HCT116 (cell line): Measurements from ENCODE around the gene MORC1. TPM values are rescaled to one million over a fixed set of nuclear protein-coding genes. Genes with fewer than 3 reads are reported as not detected.
"Not testable (repeated sequence)": the region's sequence is repeated elsewhere in the genome, so short reads cannot be mapped to it uniquely, and the experiment has no call there.

Experiments used
- ATAC-seq: fragments of 200-7000 bp; cut with Tn5 transposase; 2 replicates; pipeline ENCODE4 v1.9.1; 2020; ENCODE audit warnings: mild to moderate bottlenecking, moderate library complexity
- BruUV-seq: library from RNA; stranded (reverse); fragments of 400-500 nt; replicated peaks from 2 replicates; lab custom pipeline; 2021; lab: Mats Ljungman, UMichigan
- CTCF ChIA-PET: fragments of 300-600 bp; sonication (Branson Sonifier 250); formaldehyde crosslinking; loops from one replicate; lab custom pipeline; 2021; ENCODE audit warnings: antibody characterized with exemption; lab: Charles Lee
- POLR2A ChIA-PET: fragments of 300-600, 350-600 bp; sonication (Branson Sonifier 250); formaldehyde crosslinking; loops from one replicate; lab custom pipeline; 2021; ENCODE audit warnings: antibody characterized with exemption; lab: Charles Lee
- RAD21 ChIA-PET, 2 experiments: fragments of 300-600 bp; sonication (Branson Sonifier 250); formaldehyde crosslinking; loops; one replicate each; lab custom pipeline; 2023; ENCODE audit warnings: low total read pairs in 2 of 2; ENCODE audit not compliant: uncharacterized antibody in 2 of 2, unreplicated experiment in 2 of 2, low non-redundant PET in 1 of 2; lab: Charles Lee
- DNase-seq: peaks from one replicate; pipeline ENCODE4 v3.0.0-alpha.2; 2010; ENCODE audit warnings: low read depth, low spot score
- H2AFZ ChIP-seq: fragments of 200-600 bp; shearing (Covaris generic), sonication (generic); 2 replicates; pipeline ENCODE4 v1.6.1; 2017; ENCODE audit warnings: low read depth, mixed run types, mixed read lengths, antibody characterized with exemption, low read length; ENCODE audit not compliant: poor library complexity, severe bottlenecking
- H3K27ac ChIP-seq: 2 replicates; pipeline ENCODE4 v1.5.1; 2012; ENCODE audit warnings: low read depth, low read length
- H3K27me3 ChIP-seq: fragments of 200-600 bp; sonication (generic); 2 replicates; pipeline ENCODE4 v1.6.1; 2016; ENCODE audit warnings: mixed run types, low read length, mixed read lengths; ENCODE audit not compliant: insufficient read depth
- H3K36me3 ChIP-seq, 2 experiments: fragments of 200-500 bp in 1 of 2; fragments of 200-600 bp in 1 of 2; sonication (Bioruptor generic) in 1 of 2; sonication (generic) in 1 of 2; 2 replicates each; pipeline versions ENCODE4 v1.5.1 to v1.6.1; 2014 to 2016; ENCODE audit warnings: low read length in 2 of 2, inconsistent platforms in 1 of 2, mixed read lengths in 1 of 2, mixed run types in 1 of 2; ENCODE audit not compliant: insufficient read depth in 2 of 2, control insufficient read depth in 1 of 2
- H3K4me1 ChIP-seq, 2 experiments: fragments of 200-600 bp in 1 of 2; sonication (generic) in 1 of 2; 2 replicates each; pipeline versions ENCODE4 v1.5.1 to v1.6.1; 2012 to 2017; ENCODE audit warnings: low read length in 2 of 2, inconsistent platforms in 1 of 2, mild to moderate bottlenecking in 1 of 2, mixed read lengths in 1 of 2, mixed run types in 1 of 2, moderate library complexity in 1 of 2; ENCODE audit not compliant: insufficient read depth in 2 of 2, control insufficient read depth in 1 of 2
- H3K4me2 ChIP-seq: fragments of 200-600 bp; sonication (generic); 2 replicates; pipeline ENCODE4 v1.6.1; 2017; ENCODE audit warnings: mixed run types, low read length, mixed read lengths
- H3K4me3 ChIP-seq, 2 experiments: fragments of 200-600 bp in 1 of 2; sonication (generic) in 1 of 2; replicated peaks in 1 of 2; 2 replicates each; pipeline ENCODE4 v1.5.1; 2011 to 2016; ENCODE audit warnings: low read length in 2 of 2, control low read depth in 1 of 2, low read depth in 1 of 2, mild to moderate bottlenecking in 1 of 2, mixed read lengths in 1 of 2, mixed run types in 1 of 2
- H3K79me2 ChIP-seq: fragments of 200-600 bp; sonication (generic); 2 replicates; pipeline ENCODE4 v1.6.1; 2017; ENCODE audit warnings: mild to moderate bottlenecking, mixed run types, low read length, moderate library complexity, mixed read lengths; ENCODE audit not compliant: insufficient read depth
- H3K9ac ChIP-seq: fragments of 200-600 bp; sonication (generic); 2 replicates; pipeline ENCODE4 v1.6.1; 2016; ENCODE audit warnings: low read length, mixed read lengths
- H3K9me2 ChIP-seq: fragments of 200-600 bp; sonication (generic), shearing (Covaris generic); 2 replicates; pipeline ENCODE4 v1.6.1; 2017; ENCODE audit warnings: mixed run types, mild to moderate bottlenecking, moderate library complexity; ENCODE audit not compliant: insufficient read depth
- H3K9me3 ChIP-seq, 2 experiments: fragments of 200-500 bp in 1 of 2; fragments of 200-600 bp in 1 of 2; sonication (Bioruptor generic) in 1 of 2; sonication (generic) in 1 of 2; 2 replicates each; pipeline ENCODE4 v1.6.1; 2014 to 2017; ENCODE audit warnings: low read length in 2 of 2, mixed read lengths in 2 of 2, inconsistent platforms in 1 of 2, low read depth in 1 of 2, mild to moderate bottlenecking in 1 of 2, mixed run types in 1 of 2, moderate library complexity in 1 of 2; ENCODE audit not compliant: control insufficient read depth in 1 of 2, insufficient read depth in 1 of 2
- H4K20me1 ChIP-seq: fragments of 200-600 bp; sonication (generic), shearing (Covaris generic); 2 replicates; pipeline ENCODE4 v1.6.1; 2017; ENCODE audit warnings: mixed run types, mild to moderate bottlenecking, moderate library complexity; ENCODE audit not compliant: insufficient read depth
- EGR1 ChIP-seq: IDR thresholded peaks from 2 replicates; pipeline ENCODE4 v1.6.1; 2012; ENCODE audit warnings: low read depth
- ELF1 ChIP-seq: IDR thresholded peaks from 2 replicates; pipeline ENCODE4 v1.6.1; 2012; ENCODE audit warnings: low read depth, borderline replicate concordance
- JUND ChIP-seq: IDR thresholded peaks from 2 replicates; pipeline ENCODE4 v1.6.1; 2012
- MAX ChIP-seq: IDR thresholded peaks from 2 replicates; pipeline ENCODE4 v1.6.1; 2012
- SIN3A ChIP-seq: IDR thresholded peaks from 2 replicates; pipeline ENCODE4 v1.6.1; 2012; ENCODE audit warnings: low read depth
- SP1 ChIP-seq: IDR thresholded peaks from 2 replicates; pipeline ENCODE4 v1.6.1; 2012; ENCODE audit warnings: low read depth
- SRF ChIP-seq: IDR thresholded peaks from 2 replicates; pipeline ENCODE4 v1.6.1; 2012; ENCODE audit warnings: low read depth
- ZFX ChIP-seq: fragments of 450-650 bp; IDR thresholded peaks from 2 replicates; pipeline ENCODE4 v1.6.1; 2017
- intact Hi-C: fragments of 100-400 bp; cut with micrococcal nuclease; formaldehyde crosslinking; loops from 2 replicates; pipeline ENCODE4 v1.10.0; 2022
- total RNA-seq: library from RNA; stranded (reverse); gene quantifications from one replicate; pipeline ENCODE4 v1.2.1, GENCODE V29; 2021; ENCODE audit not compliant: unreplicated experiment
- TF ChIP-seq, protein P1 (sequence below): IDR thresholded peaks from 2 replicates; pipeline ENCODE4 v1.6.1; 2012; ENCODE audit warnings: low read depth
- TF ChIP-seq, protein P2 (sequence below), 3 experiments: fragments of 200-600 bp in 1 of 3; sonication (generic) in 1 of 3; IDR thresholded peaks in 2 of 3; conservative IDR thresholded peaks in 1 of 3; 2 replicates each; pipeline ENCODE4 v1.5.1; 2012 to 2017; ENCODE audit warnings: low read depth in 2 of 3, low read length in 2 of 3, antibody characterized with exemption in 1 of 3, borderline replicate concordance in 1 of 3, control low read depth in 1 of 3, mild to moderate bottlenecking in 1 of 3, mixed read lengths in 1 of 3, mixed run types in 1 of 3, moderate library complexity in 1 of 3; ENCODE audit not compliant: insufficient read depth in 1 of 3

The MORC1 gene
- total RNA-seq, 1 experiment from 2014 or later: not detected

GRCh38 chr3:109133474-109133816, 15.5 kb upstream of the MORC1 start:
- H3K9ac ChIP-seq, H4K20me1 ChIP-seq, intact Hi-C loops, H3K4me1 ChIP-seq, H3K27ac ChIP-seq, H3K27me3 ChIP-seq, CTCF ChIA-PET, H3K36me3 ChIP-seq, H3K4me2 ChIP-seq, ATAC-seq, RAD21 ChIA-PET, H2AFZ ChIP-seq, H3K9me2 ChIP-seq, DNase-seq, H3K4me3 ChIP-seq, BruUV-seq, H3K79me2 ChIP-seq, H3K9me3 ChIP-seq, POLR2A ChIA-PET: not testable (repeated sequence)

- intact Hi-C loops: no loop called here
- Histone ChIP-seq H4K20me1 (no peaks in the 10 kb centered on the region), H3K9ac (no peak overlapping the region), H3K4me2 (no peak overlapping the region), H3K27ac (no peak overlapping the region), H2AFZ (no peak overlapping the region)
- ChIA-PET RAD21 (no interaction called here), POLR2A (no interaction called here)
- TF ChIP-seq JUND (no peak), MAX (no peak), ZFX (no peak), EGR1 (no peak), SRF (no peak), SIN3A (no peak), SP1 (no peak), ELF1 (no peak)
- TF ChIP-seq, protein P1, sequence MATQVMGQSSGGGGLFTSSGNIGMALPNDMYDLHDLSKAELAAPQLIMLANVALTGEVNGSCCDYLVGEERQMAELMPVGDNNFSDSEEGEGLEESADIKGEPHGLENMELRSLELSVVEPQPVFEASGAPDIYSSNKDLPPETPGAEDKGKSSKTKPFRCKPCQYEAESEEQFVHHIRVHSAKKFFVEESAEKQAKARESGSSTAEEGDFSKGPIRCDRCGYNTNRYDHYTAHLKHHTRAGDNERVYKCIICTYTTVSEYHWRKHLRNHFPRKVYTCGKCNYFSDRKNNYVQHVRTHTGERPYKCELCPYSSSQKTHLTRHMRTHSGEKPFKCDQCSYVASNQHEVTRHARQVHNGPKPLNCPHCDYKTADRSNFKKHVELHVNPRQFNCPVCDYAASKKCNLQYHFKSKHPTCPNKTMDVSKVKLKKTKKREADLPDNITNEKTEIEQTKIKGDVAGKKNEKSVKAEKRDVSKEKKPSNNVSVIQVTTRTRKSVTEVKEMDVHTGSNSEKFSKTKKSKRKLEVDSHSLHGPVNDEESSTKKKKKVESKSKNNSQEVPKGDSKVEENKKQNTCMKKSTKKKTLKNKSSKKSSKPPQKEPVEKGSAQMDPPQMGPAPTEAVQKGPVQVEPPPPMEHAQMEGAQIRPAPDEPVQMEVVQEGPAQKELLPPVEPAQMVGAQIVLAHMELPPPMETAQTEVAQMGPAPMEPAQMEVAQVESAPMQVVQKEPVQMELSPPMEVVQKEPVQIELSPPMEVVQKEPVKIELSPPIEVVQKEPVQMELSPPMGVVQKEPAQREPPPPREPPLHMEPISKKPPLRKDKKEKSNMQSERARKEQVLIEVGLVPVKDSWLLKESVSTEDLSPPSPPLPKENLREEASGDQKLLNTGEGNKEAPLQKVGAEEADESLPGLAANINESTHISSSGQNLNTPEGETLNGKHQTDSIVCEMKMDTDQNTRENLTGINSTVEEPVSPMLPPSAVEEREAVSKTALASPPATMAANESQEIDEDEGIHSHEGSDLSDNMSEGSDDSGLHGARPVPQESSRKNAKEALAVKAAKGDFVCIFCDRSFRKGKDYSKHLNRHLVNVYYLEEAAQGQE: no peak
- TF ChIP-seq, protein P2, sequence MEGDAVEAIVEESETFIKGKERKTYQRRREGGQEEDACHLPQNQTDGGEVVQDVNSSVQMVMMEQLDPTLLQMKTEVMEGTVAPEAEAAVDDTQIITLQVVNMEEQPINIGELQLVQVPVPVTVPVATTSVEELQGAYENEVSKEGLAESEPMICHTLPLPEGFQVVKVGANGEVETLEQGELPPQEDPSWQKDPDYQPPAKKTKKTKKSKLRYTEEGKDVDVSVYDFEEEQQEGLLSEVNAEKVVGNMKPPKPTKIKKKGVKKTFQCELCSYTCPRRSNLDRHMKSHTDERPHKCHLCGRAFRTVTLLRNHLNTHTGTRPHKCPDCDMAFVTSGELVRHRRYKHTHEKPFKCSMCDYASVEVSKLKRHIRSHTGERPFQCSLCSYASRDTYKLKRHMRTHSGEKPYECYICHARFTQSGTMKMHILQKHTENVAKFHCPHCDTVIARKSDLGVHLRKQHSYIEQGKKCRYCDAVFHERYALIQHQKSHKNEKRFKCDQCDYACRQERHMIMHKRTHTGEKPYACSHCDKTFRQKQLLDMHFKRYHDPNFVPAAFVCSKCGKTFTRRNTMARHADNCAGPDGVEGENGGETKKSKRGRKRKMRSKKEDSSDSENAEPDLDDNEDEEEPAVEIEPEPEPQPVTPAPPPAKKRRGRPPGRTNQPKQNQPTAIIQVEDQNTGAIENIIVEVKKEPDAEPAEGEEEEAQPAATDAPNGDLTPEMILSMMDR (IDR thresholded peaks at IDR 0.05 in 2 of 3, conservative IDR thresholded peaks at IDR 0.05 in 1 of 3; ENCODE audit: borderline replicate concordance in 1 of 3, insufficient read depth in 1 of 3, low read depth in 2 of 3, low read length in 2 of 3): no peak
- TF ChIP-seq, all 23 proteins: peak for 0
- Histone ChIP-seq H3K9me2 (no peaks in the 10 kb centered on the region), H3K4me3 (no peak overlapping the region), H3K9me3 (no peaks in the 10 kb centered on the region), H3K4me1 (no peaks in the 10 kb centered on the region), H3K79me2 (no peaks in the 10 kb centered on the region), H3K36me3 (no peaks in the 10 kb centered on the region), H3K27me3 (no peaks in the 10 kb centered on the region)
- no TSS peak for BruUV-seq
- no peak for ATAC-seq
- CTCF ChIA-PET: no interaction called here
- no peak for DNase-seq
These were observed 15.0 kb upstream of the MORC1 start for GRCh38 chr3:109132801-109133473.
